Activated T-cell treated with anti-CD3 and anti-CD28 coated beads, Interleukin-2, amount 50 U/mL, for 24 hours (primary cell): ENCODE data around the gene FAM180B.
A peak's percentile ranks its signal among the peaks of the same experiment; 100 is the strongest.
"Not testable (repeated sequence)": the region's sequence is repeated elsewhere in the genome, so short reads cannot be mapped to it uniquely, and the experiment has no call there.

Experiments
- DNase-seq: peaks from one replicate; pipeline ENCODE4 v3.0.0-alpha.2; 2020
- H3K27ac Mint-ChIP-seq: 2 replicates; pipeline ENCODE4 v1.8.0; 2020; ENCODE audit warnings: mild to moderate bottlenecking, mixed read lengths
- H3K27me3 Mint-ChIP-seq: 2 replicates; pipeline ENCODE4 v1.8.0; 2020; ENCODE audit warnings: mixed read lengths
- H3K36me3 Mint-ChIP-seq: 2 replicates; pipeline ENCODE4 v1.8.0; 2020; ENCODE audit warnings: low read depth, mixed read lengths
- H3K4me1 Mint-ChIP-seq: 2 replicates; pipeline ENCODE4 v1.8.0; 2020; ENCODE audit warnings: low read depth, mixed read lengths
- H3K4me3 Mint-ChIP-seq: 2 replicates; pipeline ENCODE4 v1.8.0; 2020; ENCODE audit warnings: mild to moderate bottlenecking, moderate library complexity, mixed read lengths
- H3K9me3 Mint-ChIP-seq: 2 replicates; pipeline ENCODE4 v1.8.0; 2020; ENCODE audit warnings: mixed read lengths

The FAM180B gene

DNA sequence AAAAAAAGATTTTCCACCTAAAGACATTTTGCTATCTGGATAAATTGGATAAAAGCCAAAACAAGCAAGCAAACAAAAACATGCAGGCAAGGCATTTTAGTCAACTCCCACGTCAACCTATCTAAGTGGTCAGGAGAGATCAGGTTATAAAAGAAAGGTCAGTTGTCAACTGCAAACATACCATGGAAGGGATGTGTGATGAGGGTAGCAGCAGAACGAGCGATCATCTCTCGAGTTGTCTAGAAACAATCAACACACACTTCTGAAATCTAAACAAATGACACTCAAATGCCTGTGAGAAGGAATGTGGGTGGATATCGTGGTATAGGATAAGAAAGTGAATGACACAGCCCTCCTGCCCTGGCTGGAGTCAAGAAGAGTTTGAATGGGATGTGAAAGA is 45.0 kb downstream of the FAM180B start:
- Mint-ChIP-seq H3K36me3 (peaks cover 95% of the 10 kb centered on the region), H3K4me3 (no peak overlapping the region), H3K27me3 (no peaks in the 10 kb centered on the region), H3K27ac (peak overlapping the region; percentile 1), H3K4me1 (no peaks in the 10 kb centered on the region), H3K9me3 (no peaks in the 10 kb centered on the region)
- DNase-seq = no peak

DNA sequence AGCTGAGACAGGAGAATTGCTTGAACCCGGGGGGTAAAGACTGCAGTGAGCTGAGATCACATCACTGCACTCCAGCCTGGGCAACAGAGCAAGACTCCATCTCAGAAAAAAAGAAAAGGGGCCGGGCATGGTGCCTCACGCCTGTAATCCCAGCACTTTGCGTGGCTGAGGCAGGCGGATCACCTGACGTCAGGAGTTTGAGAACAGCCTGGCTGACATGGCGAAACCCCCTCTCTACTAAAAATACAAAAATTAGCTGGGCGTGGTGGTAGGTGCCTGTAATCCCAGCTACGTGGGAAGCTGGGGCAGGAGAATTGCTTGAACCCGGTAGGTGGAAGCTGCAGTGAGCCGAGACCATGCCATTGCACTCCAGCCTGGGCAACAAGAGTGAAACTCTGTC is 49.9 kb downstream of the FAM180B start:
- H3K9me3 Mint-ChIP-seq, DNase-seq, H3K4me3 Mint-ChIP-seq, H3K27me3 Mint-ChIP-seq, H3K27ac Mint-ChIP-seq: not testable (repeated sequence)
- peaks cover 14% of the 10 kb centered on the region for H3K4me1 Mint-ChIP-seq
- peaks cover 85% of the 10 kb centered on the region for H3K36me3 Mint-ChIP-seq
